OCI-LY3 (cell line): Measurements from ENCODE around the gene DDX4.

ENCODE experiments used
- EZH2phosphoT487 ChIP-seq: fragments of 200-600 bp; shearing (Covaris generic); IDR thresholded peaks from 2 replicates; pipeline ENCODE4 v1.6.1; 2018; ENCODE audit warnings: antibody characterized with exemption, mixed run types, low read depth
- TF ChIP-seq, protein P1 (sequence below): fragments of 200-600, 300-600 bp; sonication (generic); IDR thresholded peaks from 2 replicates; pipeline ENCODE4 v1.5.1; 2014; ENCODE audit warnings: antibody characterized with exemption, low read length, low read depth

DNA sequence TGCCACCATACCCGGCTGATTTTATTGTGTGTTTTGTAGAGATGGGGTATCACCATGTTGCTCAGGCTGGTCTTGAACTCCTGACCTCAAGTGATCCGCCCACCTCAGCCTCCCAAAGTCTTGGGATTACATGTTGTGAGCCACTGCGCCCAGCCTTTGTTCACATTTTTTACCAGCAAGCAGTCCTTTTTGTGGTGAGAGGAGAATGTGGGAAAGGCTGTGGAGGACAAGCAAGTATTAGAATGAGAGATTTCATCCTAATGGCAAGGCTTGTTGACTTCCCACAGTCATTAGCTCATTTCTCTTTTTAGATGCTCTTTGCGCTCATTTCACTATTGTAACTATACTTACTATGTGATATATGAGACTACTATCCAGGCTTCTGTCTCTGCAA, 119.4 kb downstream of the DDX4 start:
- TF ChIP-seq, protein P1, sequence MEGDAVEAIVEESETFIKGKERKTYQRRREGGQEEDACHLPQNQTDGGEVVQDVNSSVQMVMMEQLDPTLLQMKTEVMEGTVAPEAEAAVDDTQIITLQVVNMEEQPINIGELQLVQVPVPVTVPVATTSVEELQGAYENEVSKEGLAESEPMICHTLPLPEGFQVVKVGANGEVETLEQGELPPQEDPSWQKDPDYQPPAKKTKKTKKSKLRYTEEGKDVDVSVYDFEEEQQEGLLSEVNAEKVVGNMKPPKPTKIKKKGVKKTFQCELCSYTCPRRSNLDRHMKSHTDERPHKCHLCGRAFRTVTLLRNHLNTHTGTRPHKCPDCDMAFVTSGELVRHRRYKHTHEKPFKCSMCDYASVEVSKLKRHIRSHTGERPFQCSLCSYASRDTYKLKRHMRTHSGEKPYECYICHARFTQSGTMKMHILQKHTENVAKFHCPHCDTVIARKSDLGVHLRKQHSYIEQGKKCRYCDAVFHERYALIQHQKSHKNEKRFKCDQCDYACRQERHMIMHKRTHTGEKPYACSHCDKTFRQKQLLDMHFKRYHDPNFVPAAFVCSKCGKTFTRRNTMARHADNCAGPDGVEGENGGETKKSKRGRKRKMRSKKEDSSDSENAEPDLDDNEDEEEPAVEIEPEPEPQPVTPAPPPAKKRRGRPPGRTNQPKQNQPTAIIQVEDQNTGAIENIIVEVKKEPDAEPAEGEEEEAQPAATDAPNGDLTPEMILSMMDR: no peak
- no peak for TF ChIP-seq EZH2phosphoT487
